Activated naive CD4-positive, alpha-beta T cell treated with anti-CD3 and anti-CD28 coated beads, Interleukin-2, amount 50 U/mL, for 24 hours (primary cell): Measurements from ENCODE around the gene C1orf115.
"Not testable (repeated sequence)": the region's sequence is repeated elsewhere in the genome, so short reads cannot be mapped to it uniquely, and the experiment has no call there.

Experiments used
- H3K27ac Mint-ChIP-seq: one replicate; pipeline ENCODE4 v1.8.0; 2021; ENCODE audit warnings: mild to moderate bottlenecking, mixed read lengths
- H3K27me3 Mint-ChIP-seq: one replicate; pipeline ENCODE4 v1.8.0; 2021; ENCODE audit warnings: mixed read lengths
- H3K36me3 Mint-ChIP-seq: one replicate; pipeline ENCODE4 v1.8.0; 2021; ENCODE audit warnings: mixed read lengths
- H3K4me1 Mint-ChIP-seq: one replicate; pipeline ENCODE4 v1.8.0; 2021; ENCODE audit warnings: mixed read lengths
- H3K4me3 Mint-ChIP-seq: one replicate; pipeline ENCODE4 v1.8.0; 2021; ENCODE audit warnings: mild to moderate bottlenecking, mixed read lengths
- H3K9me3 Mint-ChIP-seq: one replicate; pipeline ENCODE4 v1.8.0; 2021; ENCODE audit warnings: mixed read lengths

Gene C1orf115

DNA sequence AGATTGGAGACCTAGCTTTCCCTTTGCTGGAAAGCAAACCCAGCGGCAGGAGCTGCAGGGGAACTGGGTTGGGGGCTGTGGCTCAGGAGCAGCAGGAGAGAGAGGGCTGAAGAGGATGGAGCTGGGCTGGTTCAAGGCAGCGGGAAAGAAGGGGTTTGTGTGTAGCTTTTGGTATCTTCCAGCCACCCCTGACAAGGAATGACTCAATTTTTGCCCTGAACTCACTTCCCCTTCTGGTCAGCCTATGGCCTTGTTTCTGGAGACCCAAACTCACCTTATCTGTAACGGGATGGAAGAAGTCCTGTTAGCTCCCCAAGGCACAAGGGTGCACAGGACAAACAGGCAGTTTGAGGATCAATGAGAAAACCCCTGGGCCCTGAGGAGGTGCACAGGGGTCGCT lies 13.1 kb downstream of the C1orf115 start:
- Mint-ChIP-seq H3K27ac (no peak overlapping the region), H3K4me1 (no peaks in the 10 kb centered on the region), H3K9me3 (no peaks in the 10 kb centered on the region), H3K4me3 (no peak overlapping the region), H3K27me3 (peaks cover 3% of the 10 kb centered on the region), H3K36me3 (no peaks in the 10 kb centered on the region)

DNA sequence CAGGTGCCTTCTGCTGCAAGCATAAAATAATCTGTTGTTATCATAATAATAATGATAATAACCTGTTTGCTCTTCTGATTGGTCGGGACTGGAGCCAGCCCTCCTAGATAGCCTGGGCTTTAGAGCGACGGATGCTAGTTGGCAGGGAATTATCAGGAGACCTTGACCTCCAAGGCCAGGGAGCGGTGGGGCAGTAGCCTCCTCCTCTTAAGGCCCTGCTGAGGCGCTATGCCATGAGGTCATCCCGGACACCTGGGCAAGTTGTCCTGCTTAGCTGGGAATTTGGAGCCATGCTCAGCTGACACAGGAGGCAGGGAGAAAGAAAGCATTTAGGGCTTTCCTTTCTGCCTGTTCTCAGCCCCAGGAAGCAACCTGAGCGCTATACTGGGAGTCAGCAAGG lies 15.6 kb downstream of the C1orf115 start:
- no peaks in the 10 kb centered on the region for H3K36me3 Mint-ChIP-seq
- no peak overlapping the region for H3K27ac Mint-ChIP-seq
- no peaks in the 10 kb centered on the region for H3K4me1 Mint-ChIP-seq

GRCh38 chr1:220706480-220706879 lies 16.3 kb downstream of the C1orf115 start:
- Mint-ChIP-seq H3K9me3 (no peaks in the 10 kb centered on the region), H3K27ac (no peak overlapping the region), H3K27me3 (peaks cover 3% of the 10 kb centered on the region), H3K36me3 (no peaks in the 10 kb centered on the region), H3K4me1 (no peaks in the 10 kb centered on the region), H3K4me3 (no peak overlapping the region)

More for the DNA sequence above, 15.6 kb downstream of the C1orf115 start:
- H3K9me3 Mint-ChIP-seq, result no peaks in the 10 kb centered on the region
- peaks cover 3% of the 10 kb centered on the region for H3K27me3 Mint-ChIP-seq
- H3K4me3 Mint-ChIP-seq, result no peak overlapping the region

DNA sequence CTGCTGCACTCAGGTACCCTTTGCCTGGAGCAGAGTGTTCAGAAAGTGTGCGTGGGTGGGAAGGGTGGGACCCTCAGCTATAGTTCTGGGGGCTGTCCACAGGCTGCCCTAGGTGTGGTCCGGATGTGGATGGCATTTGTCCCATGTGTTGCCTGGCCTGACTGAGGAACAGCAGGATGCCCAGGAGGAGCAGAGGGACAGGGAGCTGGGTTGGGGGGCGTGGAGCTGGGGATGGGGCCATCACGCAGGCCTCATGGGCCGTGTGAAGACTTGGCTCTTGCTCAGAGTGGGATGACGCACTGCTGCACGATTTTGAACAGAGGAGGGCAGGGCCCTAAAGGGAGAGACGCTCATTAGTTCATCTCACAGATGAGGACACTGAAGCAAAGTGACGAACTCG lies 17.0 kb downstream of the C1orf115 start:
- Mint-ChIP-seq H3K27me3 (peaks cover 1% of the 10 kb centered on the region), H3K27ac (no peak overlapping the region), H3K9me3 (no peaks in the 10 kb centered on the region), H3K4me3 (no peak overlapping the region), H3K36me3 (no peaks in the 10 kb centered on the region), H3K4me1 (no peaks in the 10 kb centered on the region)

- H3K36me3 Mint-ChIP-seq, result no peaks in the 10 kb centered on the region
- no peak overlapping the region for H3K4me3 Mint-ChIP-seq
- no peaks in the 10 kb centered on the region for H3K27me3 Mint-ChIP-seq
- no peak overlapping the region for H3K27ac Mint-ChIP-seq
- H3K9me3 Mint-ChIP-seq, result no peaks in the 10 kb centered on the region
- H3K4me1 Mint-ChIP-seq, result no peaks in the 10 kb centered on the region
Measured at GRCh38 chr1:220708244-220708643, 18.1 kb downstream of the C1orf115 start.

GRCh38 chr1:220708936-220709801 lies 19.0 kb downstream of the C1orf115 start:
- Mint-ChIP-seq H3K9me3 (no peaks in the 10 kb centered on the region), H3K4me3 (no peak overlapping the region), H3K4me1 (no peaks in the 10 kb centered on the region), H3K27me3 (peaks cover 3% of the 10 kb centered on the region), H3K27ac (no peak overlapping the region), H3K36me3 (no peaks in the 10 kb centered on the region)

DNA sequence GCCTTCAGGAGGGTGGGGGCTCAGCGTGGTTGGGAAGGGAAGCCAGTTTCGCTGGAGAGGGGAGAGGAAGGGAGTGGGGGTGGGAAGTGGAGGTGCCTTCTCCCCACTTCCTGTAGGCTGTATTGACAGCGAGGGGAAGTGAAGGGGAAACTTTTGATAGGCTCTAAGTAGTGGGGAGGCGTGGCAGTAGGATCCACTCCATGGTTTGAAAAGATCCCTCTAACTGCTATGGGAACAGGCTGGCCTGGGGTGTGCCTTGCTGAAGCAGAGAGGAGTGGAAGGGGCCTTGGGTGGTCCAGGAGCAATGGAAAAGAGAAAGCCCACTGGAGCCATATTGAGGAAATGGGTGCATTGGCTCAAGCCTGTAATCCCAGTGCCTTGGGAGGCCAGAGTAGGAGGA lies 20.2 kb downstream of the C1orf115 start:
- H3K4me3 Mint-ChIP-seq, result no peak overlapping the region
- peaks cover 3% of the 10 kb centered on the region for H3K27me3 Mint-ChIP-seq
- H3K36me3 Mint-ChIP-seq, result no peaks in the 10 kb centered on the region
- no peaks in the 10 kb centered on the region for H3K4me1 Mint-ChIP-seq
- no peak overlapping the region for H3K27ac Mint-ChIP-seq
- H3K9me3 Mint-ChIP-seq, result no peaks in the 10 kb centered on the region

DNA sequence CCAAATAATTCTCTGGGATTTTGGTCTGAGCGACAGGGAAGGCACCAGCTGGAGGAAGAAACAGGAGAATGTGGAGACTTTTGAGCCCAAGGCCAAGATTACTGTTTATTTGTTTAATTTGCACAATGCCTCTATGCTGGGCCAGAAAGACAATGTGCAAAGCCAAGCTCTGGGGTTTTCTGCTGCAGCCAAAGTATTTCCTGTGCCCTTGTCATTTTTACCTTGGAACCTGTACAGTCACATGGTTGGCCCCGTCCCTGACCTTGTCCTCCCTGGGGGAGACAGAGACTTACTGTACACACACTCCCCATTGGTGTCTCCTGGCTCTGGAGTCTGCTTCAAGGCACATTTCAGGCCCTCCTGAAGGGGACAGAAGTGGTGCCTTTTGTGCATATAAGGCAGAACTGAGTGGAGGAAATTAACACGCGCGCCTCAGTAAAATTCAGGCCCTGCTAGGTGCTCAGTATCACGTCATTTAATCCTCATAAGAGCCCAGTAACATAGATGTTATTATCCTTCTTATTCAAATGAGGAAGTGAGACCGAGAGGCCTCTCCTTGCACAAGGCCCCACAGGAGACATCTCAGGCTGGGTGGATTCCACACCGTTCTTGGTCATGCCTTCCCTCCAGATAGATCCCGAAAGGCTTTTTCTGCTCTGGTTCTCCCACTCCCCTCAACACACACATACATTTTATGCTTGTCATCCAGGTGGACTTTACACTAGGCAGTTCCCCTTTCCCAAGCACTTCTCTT lies 21.1 kb downstream of the C1orf115 start:
- H3K4me3 Mint-ChIP-seq, result no peak overlapping the region
- no peaks in the 10 kb centered on the region for H3K36me3 Mint-ChIP-seq
- H3K4me1 Mint-ChIP-seq, result no peaks in the 10 kb centered on the region
- no peak overlapping the region for H3K27ac Mint-ChIP-seq
- peaks cover 3% of the 10 kb centered on the region for H3K27me3 Mint-ChIP-seq
- no peaks in the 10 kb centered on the region for H3K9me3 Mint-ChIP-seq

DNA sequence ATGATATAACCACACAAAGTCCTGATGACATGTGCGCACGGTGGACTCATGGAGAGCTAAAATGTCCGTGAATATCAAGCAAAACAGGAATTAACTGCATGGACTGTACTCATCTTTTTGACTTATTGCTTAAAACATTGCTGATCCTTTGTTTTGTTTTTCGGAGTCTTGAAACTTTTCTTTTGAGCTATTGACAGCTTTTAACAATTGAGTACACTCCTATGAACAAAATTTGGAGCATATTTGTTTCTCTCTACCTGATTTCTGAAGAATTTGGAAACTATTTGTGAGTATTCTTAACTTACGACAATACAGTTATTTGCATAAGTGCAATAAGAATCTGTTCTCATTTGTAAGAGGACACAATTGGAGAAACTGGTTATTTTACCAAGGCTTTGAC lies 25.8 kb downstream of the C1orf115 start:
- not testable (repeated sequence) for H3K4me3 Mint-ChIP-seq, H3K9me3 Mint-ChIP-seq, H3K27ac Mint-ChIP-seq, H3K4me1 Mint-ChIP-seq, H3K36me3 Mint-ChIP-seq
- peaks cover 10% of the 10 kb centered on the region for H3K27me3 Mint-ChIP-seq

GRCh38 chr1:220717800-220718640 lies 27.9 kb downstream of the C1orf115 start:
- Mint-ChIP-seq H3K4me1 (no peaks in the 10 kb centered on the region), H3K4me3 (no peak overlapping the region), H3K36me3 (no peaks in the 10 kb centered on the region), H3K27me3 (peaks cover 10% of the 10 kb centered on the region), H3K27ac (no peak overlapping the region), H3K9me3 (no peaks in the 10 kb centered on the region)

- not testable (repeated sequence) for H3K27ac Mint-ChIP-seq, H3K27me3 Mint-ChIP-seq
Measured at GRCh38 chr1:220721266-220721665, 31.1 kb downstream of the C1orf115 start.

DNA sequence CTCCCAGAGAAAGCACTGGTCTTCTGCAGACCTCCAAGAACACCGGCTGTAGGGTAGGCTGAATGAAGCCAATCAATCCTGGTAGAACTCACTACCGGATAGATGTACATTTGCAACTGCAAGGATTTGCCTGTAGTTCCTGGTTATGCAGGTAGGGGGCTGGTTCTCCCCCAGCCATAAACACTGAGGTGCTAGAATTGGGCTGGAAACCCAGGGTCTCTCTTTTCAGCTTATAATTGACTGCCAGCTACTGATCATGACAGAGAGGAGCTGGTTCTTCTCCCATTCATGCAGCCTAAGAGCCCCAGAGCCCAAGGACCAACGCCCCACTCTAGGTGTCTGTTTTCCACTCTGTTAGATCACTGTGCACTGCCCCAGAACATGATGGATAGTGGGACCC lies 36.5 kb downstream of the C1orf115 start:
- Mint-ChIP-seq H3K27ac (no peak overlapping the region), H3K4me3 (no peak overlapping the region), H3K4me1 (peaks cover under 1% of the 10 kb centered on the region), H3K27me3 (no peaks in the 10 kb centered on the region), H3K36me3 (no peaks in the 10 kb centered on the region), H3K9me3 (no peaks in the 10 kb centered on the region)

More at GRCh38 chr1:220721266-220721665, 31.1 kb downstream of the C1orf115 start:
- H3K9me3 Mint-ChIP-seq, H3K36me3 Mint-ChIP-seq, H3K4me3 Mint-ChIP-seq, H3K4me1 Mint-ChIP-seq: not testable (repeated sequence)

- Mint-ChIP-seq H3K4me1 (peaks cover 9% of the 10 kb centered on the region), H3K27ac (no peak overlapping the region), H3K27me3 (no peaks in the 10 kb centered on the region), H3K36me3 (no peaks in the 10 kb centered on the region), H3K4me3 (no peak overlapping the region), H3K9me3 (no peaks in the 10 kb centered on the region)
Measured at GRCh38 chr1:220727519-220727918, 37.4 kb downstream of the C1orf115 start.

- H3K4me3 Mint-ChIP-seq, result no peak overlapping the region
- no peak overlapping the region for H3K27ac Mint-ChIP-seq
- H3K27me3 Mint-ChIP-seq, result no peaks in the 10 kb centered on the region
- no peaks in the 10 kb centered on the region for H3K36me3 Mint-ChIP-seq
- H3K4me1 Mint-ChIP-seq, result peaks cover 19% of the 10 kb centered on the region
- no peaks in the 10 kb centered on the region for H3K9me3 Mint-ChIP-seq
Measured at GRCh38 chr1:220730486-220730885, 40.3 kb downstream of the C1orf115 start.

DNA sequence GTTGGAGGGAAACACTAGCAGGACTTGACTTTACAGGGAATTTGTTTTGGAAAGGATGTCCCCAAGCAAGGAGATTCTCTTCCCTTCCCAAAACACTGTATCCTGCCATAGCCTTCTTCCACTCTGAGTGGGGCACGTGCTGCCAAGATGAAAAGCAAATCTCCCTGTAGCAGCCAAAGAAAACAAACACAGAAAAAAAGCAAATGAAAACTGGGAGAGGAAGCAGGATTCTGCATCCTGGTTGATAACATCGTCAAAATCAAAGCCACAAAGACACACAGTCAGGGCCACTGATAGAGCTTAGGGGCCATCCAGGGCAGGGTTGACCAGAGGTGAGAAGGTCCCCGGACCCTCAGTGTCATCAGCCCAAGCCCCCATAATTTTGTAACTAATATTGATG lies 42.0 kb downstream of the C1orf115 start:
- Mint-ChIP-seq H3K27me3 (no peaks in the 10 kb centered on the region), H3K4me3 (no peak overlapping the region), H3K4me1 (peaks cover 19% of the 10 kb centered on the region), H3K36me3 (no peaks in the 10 kb centered on the region), H3K9me3 (no peaks in the 10 kb centered on the region), H3K27ac (no peak overlapping the region)
